Caki2 (cell line): ENCODE results near the gene GNG8. TPM values are rescaled to one million over a fixed set of nuclear protein-coding genes. Genes with fewer than 3 reads are reported as not detected.

ENCODE experiments used
- DNase-seq: peaks from one replicate; pipeline ENCODE4 v3.0.0-alpha.2; 2015; ENCODE audit warnings: low read depth
- in situ Hi-C: cut with HindIII; loops from 2 replicates; pipeline ENCODE4 v1.10.0; 2016; ENCODE audit warnings: low sequenced_read_pairs, low pct_unique_long_range_greater_than_20kb, mixed read lengths
- total RNA-seq: library from RNA; depleted of rRNA; stranded (reverse); fragments of >200 nt; shearing (Covaris generic); gene quantifications from 2 replicates; pipeline ENCODE4 v1.2.3, GENCODE V29; 2014; ENCODE audit warnings: low replicate concordance; rRNA removed

GNG8 gene
- total RNA-seq, 1 experiment from 2014 or later: not detected

DNA sequence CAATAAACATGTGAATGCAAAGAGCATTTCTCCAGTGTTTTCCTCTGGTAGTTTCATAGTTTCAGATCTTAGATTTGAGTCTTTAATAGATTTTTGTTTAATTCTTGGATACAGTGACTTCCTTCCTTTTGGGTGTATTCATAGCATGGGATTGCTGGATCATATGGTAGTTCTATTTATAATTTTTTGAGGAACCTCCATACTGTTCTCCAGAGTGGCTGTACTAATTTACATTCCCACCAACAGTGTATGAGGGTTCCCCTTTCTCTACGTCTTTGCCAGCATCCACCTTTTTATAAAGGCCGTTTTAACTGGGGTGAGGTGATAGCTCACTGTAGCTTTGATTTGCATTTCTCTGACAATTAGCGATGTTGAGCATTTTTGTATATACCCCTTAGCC is 44.1 kb downstream of the GNG8 start:
- in situ Hi-C loops: no loop called here
- no peak for DNase-seq

DNA sequence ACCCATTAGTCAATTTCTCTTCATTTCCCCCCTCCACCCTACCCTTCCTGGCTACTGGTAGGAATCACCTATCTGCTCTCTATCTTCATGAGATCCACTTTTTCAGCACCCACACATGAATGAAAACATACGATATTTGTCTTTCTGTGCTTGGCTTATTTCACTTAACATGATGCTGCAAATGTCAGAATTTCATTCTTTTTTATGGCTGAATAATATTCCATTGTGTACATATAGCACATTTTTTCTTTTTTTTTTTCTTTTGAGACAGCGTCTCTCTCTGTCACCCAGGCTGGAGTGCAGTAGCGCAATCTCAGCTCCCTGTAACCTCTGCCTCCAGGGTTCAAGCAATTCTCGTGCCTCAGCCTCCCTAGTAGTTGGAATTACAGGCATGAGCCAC is 44.7 kb downstream of the GNG8 start:
- in situ Hi-C loops: no loop called here
- no peak for DNase-seq

DNA sequence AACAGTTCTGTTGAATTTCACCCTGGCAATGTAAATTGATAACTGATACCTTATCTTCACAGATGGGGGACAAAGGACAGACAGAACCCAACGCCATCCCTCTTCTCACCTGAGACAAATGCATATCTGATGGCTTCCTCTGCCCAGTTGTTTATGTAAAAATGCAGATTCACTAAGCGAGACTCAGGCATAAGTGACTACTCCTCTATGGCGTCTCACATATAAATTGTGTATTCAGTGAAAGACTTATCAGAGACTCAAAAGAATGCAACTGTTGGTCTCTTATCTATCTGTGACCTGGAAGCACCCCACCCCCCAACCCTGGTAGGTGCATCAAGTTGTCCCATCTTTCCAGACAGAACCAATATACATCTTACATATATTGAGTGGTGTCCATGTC is 48.1 kb downstream of the GNG8 start:
- in situ Hi-C loops: no loop called here
- DNase-seq: no peak

DNA sequence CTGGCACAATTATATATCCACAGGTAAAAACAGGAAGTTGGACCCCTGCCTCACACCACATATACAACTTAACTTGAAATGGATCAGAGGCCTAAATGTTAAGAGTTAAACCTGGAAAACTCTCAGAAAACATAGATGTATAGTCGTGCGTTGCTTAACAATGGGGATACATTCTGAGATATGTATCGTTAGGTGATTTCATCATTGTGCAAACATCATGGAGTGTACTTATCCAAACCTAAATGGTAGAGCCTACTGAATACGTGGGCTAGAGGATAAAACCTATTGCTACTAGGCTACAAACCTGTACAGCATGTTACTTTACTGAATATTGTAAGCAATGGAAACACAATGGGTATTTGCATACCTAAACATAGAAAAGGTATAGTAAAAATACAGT is 49.7 kb downstream of the GNG8 start:
- in situ Hi-C loops: no loop called here
- no peak for DNase-seq

DNA sequence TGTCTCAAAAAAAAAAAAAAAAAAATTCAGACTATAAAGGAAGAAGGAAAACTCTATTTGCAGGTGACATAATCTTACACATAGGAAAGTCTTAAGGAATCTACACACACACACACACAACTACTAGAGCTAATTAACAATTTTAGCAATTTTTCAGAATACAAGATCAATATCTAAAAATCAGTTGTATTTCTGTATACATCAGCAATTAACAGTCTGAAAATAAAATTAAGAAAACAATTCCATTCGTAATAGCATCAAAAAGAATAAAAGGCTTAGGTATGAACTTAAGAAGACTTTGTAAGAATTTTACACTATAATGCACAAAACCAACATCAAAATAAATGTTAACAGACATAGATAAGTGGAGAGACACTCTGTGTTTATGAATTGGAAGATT is 50.5 kb downstream of the GNG8 start:
- DNase-seq: no peak
- in situ Hi-C loops: no loop called here

Other genes starting within 250 kb of the GNG8 start
- 0.12 and 0.51 TPM in 2 replicates for gene CCDC8, start 222.6 kb downstream of the GNG8 start, total RNA-seq
- 0.07 and 0.93 TPM in 2 replicates for gene PNMA8C, start 207.3 kb downstream of the GNG8 start, total RNA-seq
- 14.0 and 16.4 TPM in 2 replicates for gene PNMA8A, start 164.6 kb downstream of the GNG8 start, total RNA-seq
- gene PNMA8B, start 140.3 kb downstream of the GNG8 start, total RNA-seq: not detected in 2 replicates
- gene CALM3, start 34.9 kb downstream of the GNG8 start, total RNA-seq: 126 and 145 TPM in 2 replicates
- gene PTGIR, start 11.1 kb downstream of the GNG8 start, total RNA-seq: not detected in 2 replicates
- 0.03 and 1.6 TPM in 2 replicates for gene DACT3, start 25.0 kb upstream of the GNG8 start, total RNA-seq
- gene PRKD2, start 80.9 kb upstream of the GNG8 start, total RNA-seq: 17.8 and 18.7 TPM in 2 replicates
- gene FKRP, start 109.9 kb upstream of the GNG8 start, total RNA-seq: 17.6 and 23.7 TPM in 2 replicates
- gene STRN4, start 110.2 kb upstream of the GNG8 start, total RNA-seq: 102 and 131 TPM in 2 replicates
- gene SLC1A5, start 152.4 kb upstream of the GNG8 start, total RNA-seq: 274 and 283 TPM in 2 replicates
- gene AP2S1, start 214.6 kb upstream of the GNG8 start, total RNA-seq: 291 and 329 TPM in 2 replicates
- 15.6 and 19.5 TPM in 2 replicates for gene ARHGAP35, start 224.8 kb upstream of the GNG8 start, total RNA-seq